HepG2 (cell line): ENCODE data around the gene NXN. TPM values are rescaled to one million over a fixed set of nuclear protein-coding genes. Genes with fewer than 3 reads are reported as not detected.

Experiments used
- ATM ChIP-seq: fragments of 450-650 bp; IDR thresholded peaks from 2 replicates; pipeline ENCODE4 v1.7.1; 2017; ENCODE audit warnings: mild to moderate bottlenecking, borderline replicate concordance
- DR1 ChIP-seq: sonication (generic); formaldehyde crosslinking; IDR thresholded peaks from 2 replicates; pipeline ENCODE4 v1.8.0; 2021; ENCODE audit warnings: mild to moderate bottlenecking, missing genetic modification reagents, inconsistent platforms
- HMGA1 ChIP-seq: sonication (generic); formaldehyde crosslinking; conservative IDR thresholded peaks from 2 replicates; pipeline ENCODE4 v1.4.0; 2020; ENCODE audit warnings: missing genetic modification reagents
- KDM1A ChIP-seq: IDR thresholded peaks from 2 replicates; pipeline ENCODE4 v1.6.1; 2016; ENCODE audit warnings: missing compliant biosample characterization
- KLF13 ChIP-seq: sonication (generic); formaldehyde crosslinking; IDR thresholded peaks from 2 replicates; pipeline ENCODE4 v1.4.0; 2020; ENCODE audit warnings: mild to moderate bottlenecking, missing genetic modification reagents
- KMT2B ChIP-seq: IDR thresholded peaks from 2 replicates; pipeline ENCODE4 v1.6.1; 2016; ENCODE audit warnings: missing genetic modification reagents, missing compliant biosample characterization
- MEIS2 ChIP-seq: sonication (generic); formaldehyde crosslinking; IDR thresholded peaks from 2 replicates; pipeline ENCODE4 v1.9.0; 2021; ENCODE audit warnings: mild to moderate bottlenecking, missing genetic modification reagents
- MYC ChIP-seq: sonication (generic); formaldehyde crosslinking; IDR thresholded peaks from 2 replicates; pipeline ENCODE4 v1.9.0; 2021; ENCODE audit warnings: missing genetic modification reagents, borderline replicate concordance
- NCOA2 ChIP-seq: sonication (generic); formaldehyde crosslinking; IDR thresholded peaks from 2 replicates; pipeline ENCODE4 v1.8.0; 2022; ENCODE audit warnings: inconsistent platforms
- PHB2 ChIP-seq: fragments of 450-650 bp; IDR thresholded peaks from 2 replicates; pipeline ENCODE4 v1.6.1; 2018; ENCODE audit not compliant: partially characterized antibody
- RAD21 ChIP-seq: fragments of 450-650 bp; formaldehyde crosslinking; IDR thresholded peaks from 2 replicates; pipeline ENCODE4 v1.5.0; 2020; ENCODE audit warnings: mild to moderate bottlenecking
- RARA ChIP-seq: IDR thresholded peaks from 2 replicates; pipeline ENCODE4 v1.6.1; 2016; ENCODE audit warnings: missing genetic modification reagents, missing compliant biosample characterization
- REXO4 ChIP-seq: sonication (generic); formaldehyde crosslinking; IDR thresholded peaks from 2 replicates; pipeline ENCODE4 v1.8.0; 2022; ENCODE audit warnings: missing genetic modification reagents, mild to moderate bottlenecking, borderline replicate concordance
- RXRB ChIP-seq: IDR thresholded peaks from 2 replicates; pipeline ENCODE4 v1.6.1; 2016; ENCODE audit warnings: borderline replicate concordance, missing genetic modification reagents, missing compliant biosample characterization
- SAP130 ChIP-seq: IDR thresholded peaks from 2 replicates; pipeline ENCODE4 v1.6.1; 2016; ENCODE audit warnings: low read depth
- SATB2 ChIP-seq: sonication (generic); formaldehyde crosslinking; IDR thresholded peaks from 2 replicates; pipeline ENCODE4 v1.5.0; 2020; ENCODE audit warnings: missing genetic modification reagents
- SP5 ChIP-seq: IDR thresholded peaks from 2 replicates; pipeline ENCODE4 v1.6.1; 2016; ENCODE audit warnings: low read depth, borderline replicate concordance
- XRCC5 ChIP-seq: fragments of 200-400 bp; formaldehyde crosslinking; optimal IDR thresholded peaks from 2 replicates; pipeline ENCODE3; 2017; ENCODE audit warnings: mild to moderate bottlenecking, low read length
- ZFP36 ChIP-seq: fragments of 150-350 bp; IDR thresholded peaks from 2 replicates; pipeline ENCODE4 v1.6.1; 2018; ENCODE audit warnings: borderline replicate concordance, low read length, low read depth; ENCODE audit not compliant: partially characterized antibody
- ZIK1 ChIP-seq: sonication (generic); formaldehyde crosslinking; IDR thresholded peaks from 2 replicates; pipeline ENCODE4 v1.5.0; 2020; ENCODE audit warnings: mild to moderate bottlenecking, low read depth, missing genetic modification reagents, borderline replicate concordance
- ZNF3 ChIP-seq: IDR thresholded peaks from 2 replicates; pipeline ENCODE4 v1.7.0; 2017; ENCODE audit warnings: inconsistent platforms
- ZNF430 ChIP-seq: sonication (generic); formaldehyde crosslinking; IDR thresholded peaks from 2 replicates; pipeline ENCODE4 v1.9.0; 2021; ENCODE audit warnings: mild to moderate bottlenecking, missing genetic modification reagents
- ZNF570 ChIP-seq: sonication (generic); formaldehyde crosslinking; IDR thresholded peaks from 2 replicates; pipeline ENCODE4 v1.4.0; 2020; ENCODE audit warnings: mild to moderate bottlenecking, missing genetic modification reagents, borderline replicate concordance
- ZNF577 ChIP-seq: sonication (generic); formaldehyde crosslinking; IDR thresholded peaks from 2 replicates; pipeline ENCODE4 v1.4.0; 2020; ENCODE audit warnings: mild to moderate bottlenecking, low read depth, missing genetic modification reagents, borderline replicate concordance
- ZNF841 ChIP-seq: sonication (generic); formaldehyde crosslinking; IDR thresholded peaks from 2 replicates; pipeline ENCODE4 v1.8.1; 2023; ENCODE audit warnings: missing genetic modification reagents, borderline replicate concordance
- ZSCAN25 ChIP-seq: sonication (generic); formaldehyde crosslinking; IDR thresholded peaks from 2 replicates; pipeline ENCODE4 v1.8.0; 2022; ENCODE audit warnings: mild to moderate bottlenecking, missing genetic modification reagents
- polyA plus RNA-seq, 8 experiments: library from polyadenylated mRNA; depleted of rRNA in 3 of 8; stranded (reverse) in 7 of 8; unstranded in 1 of 8; fragments of >200 nt; fragmentation: Illumina TruSeq in 4 of 8; extraction: Trizol in 4 of 8; gene quantifications; 2 replicates each; pipeline versions ENCODE4 v1.2.1 to v1.2.3, GENCODE V29; 2011 to 2016; ENCODE audit warnings: low read depth in 4 of 8, missing spikeins in 1 of 8, mixed read lengths in 1 of 8; ENCODE audit not compliant: insufficient read depth in 1 of 8
- total RNA-seq, 5 experiments: library from RNA; depleted of rRNA; stranded (reverse); fragments of >200 nt; fragmentation: Illumina TruSeq; extraction: Trizol; gene quantifications; 2 replicates each; pipeline ENCODE4 v1.2.3, GENCODE V29; 2016; ENCODE audit warnings: low read depth in 1 of 5
- TF ChIP-seq, protein P1 (sequence below): sonication (generic); formaldehyde crosslinking; IDR thresholded peaks from 2 replicates; pipeline ENCODE4 v1.8.0; 2022; ENCODE audit warnings: missing genetic modification reagents, mild to moderate bottlenecking, inconsistent platforms, borderline replicate concordance
- TF ChIP-seq, protein P2 (sequence below): sonication (generic); formaldehyde crosslinking; IDR thresholded peaks from 2 replicates; pipeline ENCODE4 v1.9.0; 2021; ENCODE audit warnings: missing genetic modification reagents, borderline replicate concordance
- TF ChIP-seq, protein P3 (sequence below): sonication (generic); formaldehyde crosslinking; IDR thresholded peaks from 2 replicates; pipeline ENCODE4 v1.4.0; 2020; ENCODE audit warnings: missing genetic modification reagents

Gene NXN
- total and polyA plus RNA-seq, 2 of the 13 experiments (the other 11 are each of a cell fraction or from before 2014, with no cell fraction given), result 22.2 to 24.3 TPM

DNA sequence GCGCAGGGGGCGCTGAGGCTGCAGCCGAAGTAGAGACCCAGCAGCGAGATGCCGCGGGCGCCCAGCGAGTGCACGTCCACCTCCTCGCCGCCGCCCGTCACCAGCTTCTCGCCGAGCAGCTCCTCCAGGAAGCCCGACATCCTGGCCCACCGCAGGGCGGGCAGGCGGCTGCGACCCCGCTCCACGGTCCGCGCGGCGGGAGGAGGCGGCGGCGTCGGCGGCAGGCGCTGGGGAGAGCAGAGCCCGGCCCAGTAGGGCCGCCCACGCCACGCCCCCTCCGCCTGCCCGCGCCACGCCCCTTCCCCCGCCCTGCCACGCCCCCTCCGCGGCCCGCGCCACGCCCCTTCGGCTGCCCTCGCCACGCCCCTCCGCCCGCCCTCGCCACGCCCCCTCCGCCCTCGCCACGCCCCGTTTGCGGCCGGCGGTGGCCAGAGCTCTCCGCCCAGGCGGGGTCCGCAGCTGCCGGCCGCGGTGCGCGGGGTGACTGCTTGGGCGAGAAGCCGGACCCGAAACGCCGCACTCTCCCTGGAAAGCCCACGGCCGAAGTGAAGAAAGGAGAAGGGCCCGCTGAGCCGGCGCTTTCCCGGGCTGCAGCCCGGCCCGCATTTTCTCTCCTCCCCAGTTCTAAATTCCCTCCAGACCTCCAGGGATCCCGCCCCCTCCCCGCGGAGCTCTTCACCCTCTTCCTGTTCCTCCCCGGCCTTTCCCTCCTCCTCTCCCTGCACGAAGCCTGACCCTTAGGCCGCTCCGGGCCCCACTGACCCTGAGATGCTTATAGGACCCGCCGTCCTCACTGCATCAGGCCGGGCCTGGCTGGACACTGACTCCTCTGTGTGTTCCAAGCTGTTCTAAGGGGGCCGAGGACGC lies at the start of gene NXN (continued):
- 0 out of 2 replicates have a peak, but pooled peaks have one; percentile 22 for TF ChIP-seq ZSCAN25 (CRISPR knock-in tag)
- no peak for TF ChIP-seq ZIK1
- TF ChIP-seq SP5 (CRISPR knock-in tag), result peak; percentile 33; the same call in 1 of the 2 replicates
- TF ChIP-seq, protein P1, sequence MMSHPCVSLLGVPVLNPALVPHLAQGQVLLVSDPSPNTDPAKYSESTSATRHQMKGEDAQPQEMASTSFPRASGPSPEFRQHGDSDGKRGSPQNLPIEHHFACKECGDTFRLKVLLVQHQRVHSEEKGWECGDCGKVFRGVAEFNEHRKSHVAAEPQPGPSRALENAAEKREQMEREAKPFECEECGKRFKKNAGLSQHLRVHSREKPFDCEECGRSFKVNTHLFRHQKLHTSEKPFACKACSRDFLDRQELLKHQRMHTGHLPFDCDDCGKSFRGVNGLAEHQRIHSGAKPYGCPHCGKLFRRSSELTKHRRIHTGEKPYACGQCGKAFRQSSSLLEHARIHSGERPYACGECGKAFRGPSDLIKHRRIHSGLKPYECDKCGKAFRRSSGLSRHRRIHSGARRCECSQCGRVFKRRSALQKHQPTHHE, result 0 out of 2 replicates have a peak, but pooled peaks have one; percentile 64
- no peak for TF ChIP-seq NCOA2 (CRISPR knock-in tag)
- TF ChIP-seq ZNF3 (CRISPR knock-in tag), result no peak
- TF ChIP-seq ZNF577 (CRISPR knock-in tag), result no peak
- no peak for TF ChIP-seq ZFP36
- TF ChIP-seq MYC, result peak; percentile 34
- peak; percentile 49 for TF ChIP-seq MEIS2 (CRISPR knock-in tag)
- TF ChIP-seq ZNF430, result peak; percentile 10; the same call in 1 of the 2 replicates
- TF ChIP-seq ATM, result no peak
- TF ChIP-seq, protein P2, sequence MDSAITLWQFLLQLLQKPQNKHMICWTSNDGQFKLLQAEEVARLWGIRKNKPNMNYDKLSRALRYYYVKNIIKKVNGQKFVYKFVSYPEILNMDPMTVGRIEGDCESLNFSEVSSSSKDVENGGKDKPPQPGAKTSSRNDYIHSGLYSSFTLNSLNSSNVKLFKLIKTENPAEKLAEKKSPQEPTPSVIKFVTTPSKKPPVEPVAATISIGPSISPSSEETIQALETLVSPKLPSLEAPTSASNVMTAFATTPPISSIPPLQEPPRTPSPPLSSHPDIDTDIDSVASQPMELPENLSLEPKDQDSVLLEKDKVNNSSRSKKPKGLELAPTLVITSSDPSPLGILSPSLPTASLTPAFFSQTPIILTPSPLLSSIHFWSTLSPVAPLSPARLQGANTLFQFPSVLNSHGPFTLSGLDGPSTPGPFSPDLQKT (CRISPR knock-in tag), result no peak
- TF ChIP-seq KMT2B, result peak; percentile 34; the same call in 1 of the 2 replicates
- TF ChIP-seq RXRB, result no peak
- TF ChIP-seq ZNF841 (CRISPR knock-in tag), result no peak
- no peak for TF ChIP-seq SATB2 (CRISPR knock-in tag)
- TF ChIP-seq, protein P3, sequence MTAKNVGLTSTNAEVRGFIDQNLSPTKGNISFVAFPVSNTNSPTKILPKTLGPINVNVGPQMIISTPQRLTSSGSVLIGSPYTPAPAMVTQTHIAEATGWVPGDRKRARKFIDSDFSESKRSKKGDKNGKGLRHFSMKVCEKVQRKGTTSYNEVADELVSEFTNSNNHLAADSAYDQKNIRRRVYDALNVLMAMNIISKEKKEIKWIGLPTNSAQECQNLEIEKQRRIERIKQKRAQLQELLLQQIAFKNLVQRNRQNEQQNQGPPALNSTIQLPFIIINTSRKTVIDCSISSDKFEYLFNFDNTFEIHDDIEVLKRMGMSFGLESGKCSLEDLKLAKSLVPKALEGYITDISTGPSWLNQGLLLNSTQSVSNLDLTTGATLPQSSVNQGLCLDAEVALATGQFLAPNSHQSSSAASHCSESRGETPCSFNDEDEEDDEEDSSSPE (CRISPR knock-in tag), result 0 out of 2 replicates have a peak, but pooled peaks have one; percentile 43
- TF ChIP-seq SAP130 (CRISPR knock-in tag), result peak; percentile 50
- peak; percentile 28; the same call in 1 of the 2 replicates for TF ChIP-seq RARA (CRISPR knock-in tag)
- peak; percentile 75 for TF ChIP-seq RAD21
- TF ChIP-seq XRCC5, result no peak
- TF ChIP-seq DR1 (CRISPR knock-in tag), result peak; percentile 40; the same call in 1 of the 2 replicates
- TF ChIP-seq REXO4 (CRISPR knock-in tag), result no peak
- no peak for TF ChIP-seq KDM1A (CRISPR knock-in tag)
- no peak for TF ChIP-seq PHB2
- no peak for TF ChIP-seq ZNF570 (CRISPR knock-in tag)
- no peak for TF ChIP-seq HMGA1
- TF ChIP-seq KLF13 (CRISPR knock-in tag), result no peak
